Stimulated activated CD8-positive, alpha-beta memory T cell treated with anti-CD3 and anti-CD28 coated beads, Interleukin-2, amount 100 ng/mL, for 48 hours (primary cell): ENCODE results near the gene CASQ2.

Experiments used
- DNase-seq, 2 donors: peaks; one replicate each; pipeline ENCODE4 v3.0.0-alpha.2; 2020; ENCODE audit warnings: low read depth in 2 of 2

CASQ2 gene

DNA sequence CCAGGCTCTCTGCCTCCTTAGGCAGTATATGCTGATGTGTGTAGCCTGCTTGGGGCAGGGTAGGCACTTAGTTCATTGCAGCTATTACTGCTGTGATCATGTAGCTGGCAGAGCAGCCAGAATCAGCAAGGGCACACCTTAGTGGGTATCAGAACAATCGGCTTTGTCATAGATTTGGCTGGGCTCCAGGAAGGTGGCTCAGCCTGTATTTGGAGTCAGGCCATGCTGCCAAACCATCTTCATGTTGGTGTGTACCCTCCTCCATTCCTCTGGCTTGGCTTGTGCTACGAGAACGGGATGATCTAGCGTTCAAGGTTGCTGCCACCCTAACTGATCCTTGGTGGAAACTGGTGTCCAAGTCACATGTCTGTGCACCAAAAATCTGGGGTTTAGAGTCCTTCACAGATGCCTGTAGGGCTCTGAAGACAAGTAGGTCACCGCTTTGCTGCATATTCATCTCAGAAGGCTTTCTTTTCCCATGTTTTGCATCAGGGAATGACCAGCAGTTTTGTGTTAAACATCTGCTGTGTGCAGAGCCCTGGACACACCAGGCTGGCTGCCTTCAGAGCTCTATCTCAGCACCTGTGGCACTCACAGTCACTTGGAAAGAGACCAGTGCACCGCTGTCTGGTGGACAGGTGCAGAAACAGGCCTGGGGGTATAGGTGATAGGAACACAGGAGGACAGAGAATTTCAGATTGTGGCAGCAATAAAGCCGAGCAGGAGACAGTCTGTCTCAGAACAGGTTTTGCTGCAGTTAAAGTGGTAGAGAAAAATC, 103.0 kb downstream of the CASQ2 start:
- DNase-seq = no peak

DNA sequence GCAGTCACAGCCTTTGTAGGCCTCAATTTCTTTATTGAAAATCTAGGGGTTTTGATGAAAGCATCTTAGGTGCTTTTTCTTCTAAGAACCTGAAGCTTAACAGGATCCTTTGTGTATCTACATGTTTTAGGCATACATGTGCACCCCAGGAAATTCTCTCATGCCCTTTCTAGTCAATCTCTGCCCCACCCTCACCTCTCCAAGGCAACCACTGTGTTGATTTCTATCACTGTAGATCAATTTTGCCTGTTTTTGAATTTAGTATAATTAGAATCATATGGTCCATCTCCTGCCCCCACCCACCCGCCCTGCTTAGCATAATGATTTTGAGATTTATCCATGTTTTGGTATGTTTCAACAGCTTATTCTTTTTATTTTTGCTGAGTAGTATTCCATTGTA, 107.4 kb downstream of the CASQ2 start:
- no peak for DNase-seq

GRCh38 chr1:115660151-115660550, 108.4 kb downstream of the CASQ2 start:
- DNase-seq = no peak

GRCh38 chr1:115658646-115659045, 109.9 kb downstream of the CASQ2 start:
- DNase-seq = no peak

DNA sequence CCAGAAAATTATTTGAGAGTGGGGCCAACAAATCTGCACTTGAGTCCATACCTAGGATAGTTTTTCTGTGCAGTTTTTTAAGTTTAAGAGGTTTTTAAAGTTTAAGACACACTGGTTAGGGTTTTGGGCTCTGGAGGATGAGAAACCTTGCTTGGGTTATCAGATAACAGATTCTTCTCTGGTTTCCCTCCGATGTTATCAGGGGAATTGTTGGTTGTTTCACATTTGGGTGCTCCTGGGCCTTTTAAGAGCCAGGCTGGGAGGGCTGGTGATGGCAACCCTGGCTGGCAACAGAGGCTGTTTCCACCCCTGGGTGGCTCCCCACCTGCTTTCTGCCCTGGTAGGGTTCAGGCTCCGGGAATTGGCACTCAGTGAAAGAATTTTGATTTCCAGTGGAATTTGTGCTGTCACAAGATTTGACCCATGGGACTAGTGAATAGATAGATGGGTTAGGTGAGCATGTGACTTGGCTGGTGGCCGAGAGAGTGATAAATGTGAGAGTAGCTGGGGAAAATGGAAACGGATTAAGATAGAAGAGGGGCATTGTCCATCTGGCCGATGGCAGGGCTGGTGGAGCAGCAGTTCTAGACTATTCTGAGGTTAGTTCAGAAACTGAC, 111.9 kb downstream of the CASQ2 start:
- no peak for DNase-seq

DNA sequence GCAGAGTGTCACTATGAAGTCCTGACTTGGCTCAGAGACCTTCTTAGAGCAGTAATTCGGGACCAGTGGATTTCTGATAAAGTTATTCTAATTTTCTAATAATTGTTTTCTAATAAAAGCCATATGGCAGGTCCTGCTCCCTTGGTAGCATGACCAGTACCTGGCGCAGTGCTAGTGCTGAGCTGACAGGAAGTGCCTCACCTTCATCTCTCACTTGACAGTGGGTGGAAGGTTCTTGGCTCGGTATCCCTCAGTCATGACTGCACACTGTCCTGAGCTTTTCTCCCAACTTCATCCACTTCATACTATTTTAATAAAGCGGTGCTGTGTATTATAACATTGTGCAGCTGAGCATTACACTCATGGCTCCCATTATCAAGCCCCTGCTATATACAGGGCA, 112.6 kb downstream of the CASQ2 start:
- no peak for DNase-seq

GRCh38 chr1:115655306-115655663, 113.2 kb downstream of the CASQ2 start:
- no peak for DNase-seq

- no peak for DNase-seq
These were observed 113.7 kb downstream of the CASQ2 start for GRCh38 chr1:115654663-115655305.

DNA sequence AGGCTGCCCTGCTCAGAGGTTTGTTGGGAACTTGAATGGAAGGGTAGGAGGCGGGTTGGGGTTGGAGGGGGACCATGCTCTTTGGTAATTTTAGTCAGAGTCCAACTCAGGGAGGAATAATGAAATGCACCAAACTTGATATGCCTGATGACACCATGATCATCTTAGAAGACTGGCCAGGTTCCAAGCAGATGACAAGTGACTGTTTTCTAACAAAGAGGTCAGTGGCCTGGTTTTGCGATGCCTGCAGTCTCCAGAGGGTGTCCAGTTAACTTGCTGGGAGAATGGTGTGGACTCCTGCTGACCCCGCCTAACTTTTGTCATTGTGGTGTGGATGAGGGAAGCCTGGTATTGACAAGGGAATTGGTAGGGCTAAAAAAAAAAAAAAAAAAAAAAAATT, 114.4 kb downstream of the CASQ2 start:
- DNase-seq = no peak

DNA sequence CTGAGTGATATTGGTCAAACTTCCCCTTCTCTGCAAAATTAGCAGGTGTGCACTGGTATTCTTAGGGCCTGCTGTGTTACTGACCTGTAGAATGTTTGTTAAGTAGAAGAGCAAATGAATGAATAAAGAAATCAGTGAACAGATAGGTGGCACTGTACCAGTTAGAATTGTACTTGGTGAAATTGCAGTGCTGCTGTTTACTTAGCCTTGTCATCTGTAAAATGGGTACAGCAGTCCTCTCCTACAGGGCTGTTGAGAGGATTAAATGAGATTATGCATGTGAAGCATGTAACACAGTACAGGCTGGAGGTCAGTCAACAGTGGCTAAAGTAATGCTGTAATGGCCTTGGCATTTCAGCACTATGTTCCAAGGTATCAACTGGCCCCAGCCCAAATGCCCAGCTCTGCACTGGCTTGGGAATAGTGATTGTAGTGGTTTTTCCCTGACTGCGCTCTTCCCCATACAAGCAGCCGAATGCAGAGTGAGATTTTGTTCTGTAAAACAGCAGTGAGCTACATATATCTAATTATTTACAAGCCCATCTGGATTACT, 116.2 kb downstream of the CASQ2 start:
- DNase-seq = no peak

- no peak for DNase-seq
These were observed 117.1 kb downstream of the CASQ2 start for GRCh38 chr1:115651391-115651790.

- no peak for DNase-seq
These were observed 117.6 kb downstream of the CASQ2 start for GRCh38 chr1:115650961-115651360.
